ENCODE data around the gene VSIG10. TPM values are rescaled to one million over a fixed set of nuclear protein-coding genes. Genes with fewer than 3 reads are reported as not detected.

The VSIG10 gene
- 15.1 and 23.6 TPM in 2 replicates for total RNA-seq

GRCh38 chr12:118103601-118104382, at the start of gene VSIG10:
Gene VSIG10, minus strand, starts transcription at chr12:118104011. Its CDS starts 340 bp downstream, at chr12:118103671.

GRCh38 chr12:118135788-118136558, 32.2 kb upstream of the VSIG10 start, which contains the start of gene PEBP1:
Gene PEBP1, plus strand, starts transcription at chr12:118136124. Its CDS starts 86 bp downstream, at chr12:118136210.

GRCh38 chr12:118061011-118061872, 42.6 kb downstream of the VSIG10 start, which contains the start of gene WSB2:
Gene WSB2, minus strand, starts transcription at chr12:118061179. Its CDS starts 131 bp downstream, at chr12:118061048.

GRCh38 chr12:118016424-118017264, 87.2 kb downstream of the VSIG10 start, which contains the start of gene RFC5:
Gene RFC5, plus strand, starts transcription at chr12:118016703. Its CDS starts 125 bp downstream, at chr12:118016828.

Small RNA genes within 50 kb of the gene (small RNA-seq; reads per million reads assigned to genes)
- not detected for gene AC131159.1 (ENCODE audit: low replicate concordance)

Other genes with a start within 250 kb of the VSIG10 start
- not detected in 2 replicates for gene KSR2, start 135.0 kb downstream of the VSIG10 start, total RNA-seq
- gene RFC5, start 87.3 kb downstream of the VSIG10 start, total RNA-seq, result 3.7 and 32.2 TPM in 2 replicates
- gene WSB2, start 42.8 kb downstream of the VSIG10 start, total RNA-seq, result 104 and 183 TPM in 2 replicates
- 99.1 and 123 TPM in 2 replicates for gene PEBP1, start 32.1 kb upstream of the VSIG10 start, total RNA-seq